HG03135 (cell line): ENCODE measurements around the gene HMOX2.

Experiments
- ATAC-seq: cut with Tn5 transposase; IDR thresholded peaks from one replicate; pipeline ENCODE4 v1.9.1; 2021; ENCODE audit warnings: mild to moderate bottlenecking, moderate library complexity; ENCODE audit not compliant: unreplicated experiment

HMOX2 gene

DNA sequence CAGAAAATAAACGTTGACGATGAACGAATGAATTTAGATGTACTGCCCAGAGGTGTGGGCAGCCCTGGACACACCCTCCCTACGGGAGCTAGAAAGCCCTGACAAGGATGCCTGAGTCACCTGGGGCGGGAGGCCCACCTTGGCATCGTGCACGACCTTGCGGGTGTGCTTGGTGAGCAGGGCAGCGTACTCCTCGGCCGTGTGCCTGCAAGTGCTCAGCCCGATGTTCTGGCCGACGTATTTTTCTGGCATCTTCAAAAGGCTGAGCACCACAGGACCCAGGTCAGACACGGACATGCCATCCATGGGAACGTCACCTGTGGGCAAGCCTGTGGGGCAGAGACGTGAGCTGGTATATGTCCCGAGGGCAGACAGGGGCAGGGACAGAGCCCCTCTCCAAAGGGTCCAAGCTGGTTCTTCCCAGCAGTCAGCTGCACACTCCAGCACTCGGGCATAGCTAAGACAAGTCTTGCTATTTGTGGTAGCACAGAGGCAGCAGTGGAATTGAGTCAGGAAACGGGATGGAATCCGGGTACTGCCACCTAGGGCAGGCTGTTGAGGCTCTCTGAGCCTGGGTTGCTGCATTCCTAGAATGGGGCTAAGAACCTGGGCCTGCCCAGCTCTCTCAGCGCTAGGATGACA is 12.6 kb upstream of the HMOX2 start:
- no peak for ATAC-seq

GRCh38 chr16:4465977-4466779 is 10.0 kb upstream of the HMOX2 start:
- ATAC-seq, result no peak

DNA sequence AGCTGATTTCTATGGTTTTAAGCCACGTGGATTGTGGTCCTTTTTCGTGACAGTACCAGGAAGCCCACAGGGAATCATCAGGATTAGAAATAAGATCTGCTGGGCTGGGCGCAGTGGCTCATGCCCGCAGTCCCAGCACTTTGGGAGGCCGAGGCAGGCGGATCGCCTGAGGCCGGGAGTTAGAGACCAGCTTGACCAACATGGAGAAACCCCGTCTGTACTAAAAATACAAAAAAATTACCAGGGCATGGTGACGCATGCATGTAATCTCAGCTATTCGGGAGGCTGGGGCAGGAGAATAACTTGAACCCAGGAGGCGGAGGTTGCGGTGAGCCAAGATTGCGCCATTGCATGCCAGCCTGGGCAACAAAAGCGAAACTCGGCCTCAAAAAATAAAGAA is 8.3 kb upstream of the HMOX2 start:
- ATAC-seq, result no peak

DNA sequence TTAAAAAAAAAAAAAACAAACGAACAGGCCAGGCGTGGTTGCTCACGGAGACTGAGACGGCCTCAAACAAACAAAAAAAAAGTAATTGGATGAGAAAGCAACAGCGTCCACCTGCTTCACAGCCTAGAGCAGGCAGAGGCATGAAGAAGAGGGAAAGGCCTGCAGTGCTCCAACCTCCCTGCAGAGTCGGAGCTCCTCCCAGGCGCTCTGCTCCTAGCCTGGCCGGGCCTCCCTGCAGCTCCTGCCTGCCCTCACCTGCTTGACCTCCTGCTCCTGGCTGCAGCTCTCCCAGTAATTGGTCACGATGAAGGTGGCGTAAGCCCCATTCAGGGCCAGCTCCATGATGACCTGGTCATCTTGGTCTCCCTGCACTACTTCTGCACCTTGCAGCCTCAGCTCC is 7.2 kb upstream of the HMOX2 start:
- no peak for ATAC-seq

DNA sequence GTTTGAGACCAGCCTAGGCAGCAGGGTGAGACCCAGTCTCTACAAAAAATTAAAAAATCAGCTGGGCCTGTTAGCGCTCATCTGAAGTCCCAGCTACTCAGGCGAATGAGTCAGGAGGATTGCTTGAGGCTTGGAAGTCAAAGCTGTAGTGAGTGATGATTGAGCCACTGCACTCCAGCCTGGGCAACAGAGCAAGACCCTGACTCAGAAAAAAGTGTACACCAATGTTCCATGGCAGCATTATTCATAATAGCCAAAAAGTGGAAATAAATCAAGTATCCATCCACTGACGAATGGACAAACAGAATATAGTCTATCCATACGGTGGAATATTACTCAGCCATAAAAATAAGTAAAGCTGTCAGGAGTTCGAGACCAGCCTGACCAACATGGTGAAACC is 4.3 kb upstream of the HMOX2 start:
- ATAC-seq, result no peak

DNA sequence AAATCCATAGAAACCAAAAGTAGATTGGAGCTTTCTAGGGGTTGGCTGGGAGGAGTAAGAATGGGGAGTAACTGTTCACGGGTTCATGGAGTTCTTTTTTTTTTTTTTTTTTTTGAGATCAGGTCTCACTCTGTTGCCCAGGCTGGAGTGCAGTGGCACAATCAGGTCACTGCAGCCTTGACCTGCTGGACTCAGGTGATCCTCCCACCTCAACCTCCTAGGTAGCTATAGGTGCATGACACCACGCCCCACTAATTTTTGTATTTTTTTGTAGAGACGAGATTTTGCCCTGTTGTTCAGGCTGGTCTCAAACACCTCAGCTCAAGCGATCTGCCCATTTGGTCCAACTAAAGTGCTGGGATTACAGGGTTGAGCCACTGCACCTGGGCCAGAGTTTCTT is 3.3 kb upstream of the HMOX2 start:
- ATAC-seq, result no peak

- no peak for ATAC-seq
Measured at GRCh38 chr16:4474192-4474961, 1.8 kb upstream of the HMOX2 start, which contains the start of gene NMRAL1. NMRAL1 (minus strand) TSS chr16:4474625; CDS start chr16:4474132, 493 bp downstream.

DNA sequence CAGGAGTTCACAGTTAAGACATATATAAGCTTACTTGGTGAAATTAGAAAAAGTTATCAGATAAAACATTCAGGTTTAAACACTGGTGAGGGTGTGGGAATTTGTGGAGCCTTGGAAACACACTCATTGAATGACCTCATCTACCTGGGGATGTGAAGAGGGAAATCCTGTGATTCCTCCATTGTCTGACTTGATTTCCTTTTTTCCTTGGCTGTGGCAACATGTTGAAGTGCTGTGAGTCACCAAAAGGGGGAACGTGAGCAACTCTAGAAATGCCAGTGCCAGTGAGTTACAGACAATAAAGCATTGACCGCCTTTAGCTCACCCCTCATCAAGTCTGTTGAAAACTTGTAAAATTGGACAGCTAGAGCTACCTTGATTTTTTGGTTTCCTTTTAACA is 1.8 kb downstream of the HMOX2 start:
- no peak for ATAC-seq

- no peak for ATAC-seq
Measured at GRCh38 chr16:4481526-4481925, 5.3 kb downstream of the HMOX2 start.

GRCh38 chr16:4481963-4482362 is 5.8 kb downstream of the HMOX2 start:
- ATAC-seq, result no peak

GRCh38 chr16:4486126-4486893 is 10.1 kb downstream of the HMOX2 start:
- ATAC-seq, result no peak

GRCh38 chr16:4487955-4488498 is 11.8 kb downstream of the HMOX2 start:
- no peak for ATAC-seq

DNA sequence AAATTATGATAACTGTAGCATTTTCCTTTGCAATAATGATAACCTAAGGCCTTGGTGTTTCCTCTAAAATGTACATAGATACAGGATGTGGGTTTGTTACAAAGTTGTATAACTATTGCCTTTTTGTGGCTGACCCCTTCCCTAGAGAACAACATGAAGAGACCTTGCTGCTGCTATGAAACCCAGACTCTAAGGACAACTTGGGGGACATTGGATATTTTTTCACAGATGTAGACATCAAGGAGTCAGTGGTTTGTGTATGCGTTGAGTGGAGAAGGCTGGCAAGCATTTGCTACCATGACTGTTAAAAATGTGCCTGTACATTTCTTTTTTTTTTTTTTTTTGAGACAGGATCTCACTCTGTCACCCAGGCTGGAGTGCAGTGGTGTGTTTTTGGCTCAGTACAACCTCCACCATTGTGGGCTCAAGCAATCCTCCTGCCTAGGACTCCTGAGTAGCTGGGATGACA is 12.3 kb downstream of the HMOX2 start:
- no peak for ATAC-seq

DNA sequence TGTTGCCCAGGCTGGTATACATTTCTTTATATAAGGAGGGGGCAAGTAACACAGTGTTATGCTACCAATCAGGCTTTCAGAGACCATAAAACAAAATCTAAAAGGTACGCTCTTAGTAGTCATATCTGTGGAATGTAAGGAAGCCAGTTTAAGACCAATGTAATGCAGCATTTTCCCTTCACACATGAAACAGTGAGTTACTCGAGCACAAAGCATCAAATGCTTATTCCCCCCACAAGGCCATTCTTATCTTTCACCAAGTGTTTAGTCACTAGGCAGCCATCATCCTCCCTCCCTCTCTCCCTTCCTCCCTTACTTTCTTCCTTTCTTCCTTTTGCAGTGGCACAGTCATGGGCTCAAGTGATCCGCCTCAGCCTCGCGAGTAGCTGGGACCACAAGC is 12.8 kb downstream of the HMOX2 start:
- ATAC-seq, result no peak

DNA sequence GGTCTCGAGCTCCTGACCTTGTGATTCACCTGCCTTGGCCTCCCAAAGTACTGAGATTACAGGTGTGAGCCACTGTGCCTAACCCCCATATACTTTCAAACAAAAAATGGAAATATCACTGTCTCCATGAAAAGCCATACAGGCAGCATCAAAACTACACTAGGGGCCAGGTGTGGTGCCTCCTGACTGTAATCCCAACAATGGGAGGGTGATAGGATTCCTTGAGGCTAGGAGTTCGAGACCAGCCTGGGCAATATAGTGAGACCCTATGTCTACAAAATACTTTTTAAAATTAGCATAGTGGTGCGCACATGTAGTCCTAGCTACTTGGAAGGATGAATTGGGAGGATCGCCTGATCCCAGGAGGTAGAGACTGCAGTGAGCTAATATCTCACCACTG is 15.7 kb downstream of the HMOX2 start:
- no peak for ATAC-seq

DNA sequence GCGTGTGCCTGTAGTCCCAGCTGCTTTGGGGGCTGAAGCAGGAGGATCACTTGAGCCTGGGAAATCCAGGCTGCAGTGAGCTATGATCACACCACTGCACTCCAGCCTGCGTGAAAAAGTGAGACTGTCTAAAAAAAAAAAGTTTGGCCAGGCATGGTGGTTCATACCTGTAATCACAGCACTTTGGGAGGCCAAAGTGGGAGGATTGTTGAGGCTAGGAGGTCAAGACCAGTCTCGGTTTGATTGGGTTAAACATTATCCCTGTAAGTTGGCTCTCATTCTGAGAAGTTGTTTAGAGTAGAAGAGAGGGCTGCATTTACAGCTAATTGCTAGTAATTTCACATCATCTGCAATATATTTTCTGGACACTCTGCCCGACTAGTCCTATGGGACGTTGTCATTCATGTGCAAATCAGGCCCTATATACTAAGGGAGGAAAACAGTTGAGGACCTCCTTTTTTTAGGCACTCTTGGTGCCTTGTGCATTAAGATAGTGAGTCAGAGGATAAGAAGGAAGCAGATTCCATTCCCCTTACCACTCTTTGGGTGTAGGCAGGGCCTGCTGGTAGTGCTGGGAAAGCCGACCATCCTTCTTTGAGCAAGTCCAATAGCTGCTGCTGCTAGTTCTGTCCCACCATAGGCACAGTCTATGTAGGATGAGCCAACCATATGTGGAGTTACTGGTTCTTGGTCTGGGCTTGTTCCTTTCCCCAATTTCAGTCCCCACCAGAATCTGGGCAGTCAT is 18.7 kb downstream of the HMOX2 start:
- ATAC-seq, result no peak

DNA sequence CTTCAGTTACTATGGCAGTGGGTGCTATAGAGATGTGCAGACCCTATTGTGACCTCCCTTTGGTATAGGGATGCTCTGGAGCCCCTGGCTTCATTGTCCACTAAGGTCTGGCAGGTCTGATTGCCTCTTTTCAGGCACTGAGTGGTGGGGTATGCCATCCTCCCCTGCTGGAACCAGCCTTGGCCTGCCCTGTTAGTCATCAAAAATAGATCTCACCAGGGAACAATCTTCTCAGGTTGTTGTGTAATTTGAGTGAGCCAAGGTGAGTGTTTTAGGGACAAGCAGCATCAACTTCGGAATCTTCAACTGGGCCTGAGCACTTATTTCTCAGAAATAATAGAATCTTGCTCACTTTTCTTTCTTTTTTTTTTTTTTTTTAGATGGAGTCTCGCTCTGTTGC is 19.6 kb downstream of the HMOX2 start:
- no peak for ATAC-seq

DNA sequence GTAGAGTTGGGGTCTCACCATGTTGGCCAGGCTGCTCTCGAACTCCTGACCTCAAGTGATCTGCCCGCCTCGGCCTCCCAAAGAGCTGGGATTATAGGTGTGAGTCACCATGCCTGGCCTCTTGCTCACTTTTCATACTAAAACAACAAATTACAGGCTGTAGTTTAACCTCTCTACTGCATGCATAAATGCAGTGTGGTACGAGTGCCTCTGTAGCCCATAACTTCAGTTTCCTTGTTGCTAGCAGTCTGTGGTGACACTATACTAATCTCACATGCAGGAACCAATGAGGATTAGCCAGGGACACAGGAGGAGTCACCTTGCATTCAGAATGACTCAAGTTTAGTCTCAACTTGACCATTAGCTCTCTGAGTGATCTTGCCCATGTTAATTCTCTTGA is 20.1 kb downstream of the HMOX2 start:
- no peak for ATAC-seq

- no peak for ATAC-seq
Measured at GRCh38 chr16:4498546-4499195, 22.5 kb downstream of the HMOX2 start.

- ATAC-seq, result no peak
Measured at GRCh38 chr16:4499196-4499555, 23.0 kb downstream of the HMOX2 start.
